GM20000 (cell line): ENCODE data around the gene NPHP4.

ENCODE experiments used
- DNase-seq: peaks from one replicate; pipeline ENCODE4 v3.0.0; 2012; ENCODE audit warnings: low spot score
- CTCF ChIP-seq: IDR thresholded peaks from 2 replicates; pipeline ENCODE4 v1.5.1; 2012; ENCODE audit warnings: mild to moderate bottlenecking, control low read depth; ENCODE audit errors: extremely low read depth, missing control alignments

The NPHP4 gene

GRCh38 chr1:5878971-5879370 is 113.3 kb downstream of the NPHP4 start:
- DNase-seq, result no peak
- TF ChIP-seq CTCF, result no peak

GRCh38 chr1:5877683-5878530 is 114.3 kb downstream of the NPHP4 start:
- DNase-seq, result no peak
- TF ChIP-seq CTCF, result no peak

GRCh38 chr1:5877001-5877400 is 115.2 kb downstream of the NPHP4 start:
- TF ChIP-seq CTCF, result no peak
- DNase-seq, result no peak

GRCh38 chr1:5876094-5876650 is 116.1 kb downstream of the NPHP4 start:
- no peak for TF ChIP-seq CTCF

GRCh38 chr1:5875345-5875910 is 116.8 kb downstream of the NPHP4 start:
- no peak for DNase-seq
- TF ChIP-seq CTCF, result no peak

More at GRCh38 chr1:5876094-5876650, 116.1 kb downstream of the NPHP4 start:
- no peak for DNase-seq

- no peak for DNase-seq
- no peak for TF ChIP-seq CTCF
Observed at GRCh38 chr1:5874416-5875110, 117.7 kb downstream of the NPHP4 start.

GRCh38 chr1:5873556-5873955 is 118.7 kb downstream of the NPHP4 start:
- no peak for DNase-seq
- TF ChIP-seq CTCF, result no peak
